Stimulated activated CD8-positive, alpha-beta memory T cell treated with anti-CD3 and anti-CD28 coated beads, Interleukin-12 subunit alpha, Interleukin-12 subunit beta, amount 100 ng/mL, for 1 hour (primary cell): ENCODE results near the gene SCD5.

Source experiments
- DNase-seq: peaks from one replicate; pipeline ENCODE4 v3.0.0-alpha.2; 2020; ENCODE audit warnings: low read depth

The SCD5 gene

DNA sequence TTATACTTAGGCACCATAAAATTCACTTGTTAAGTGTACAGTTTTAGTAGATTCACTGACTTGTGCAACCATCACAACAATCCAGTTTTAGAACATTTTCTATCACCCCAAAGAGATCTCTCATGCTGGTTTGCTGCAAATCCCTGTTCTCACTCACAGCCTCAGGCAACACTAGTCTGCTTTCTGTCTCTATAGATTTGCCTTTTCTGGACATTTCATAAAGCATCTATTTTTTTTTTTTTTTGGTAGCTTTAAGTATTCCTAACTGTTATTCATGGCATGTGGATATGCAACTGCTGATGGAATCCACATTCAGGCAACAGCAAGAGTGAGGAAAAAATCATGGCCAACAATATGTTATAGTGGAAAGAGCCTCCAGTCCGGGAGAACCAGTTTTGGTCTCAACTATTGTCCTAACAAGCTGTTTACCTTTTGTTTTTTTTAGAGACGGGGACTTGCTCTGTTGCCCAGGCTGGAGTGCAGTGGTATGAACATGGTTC is 209.8 kb downstream of the SCD5 start:
- DNase-seq, result no peak

DNA sequence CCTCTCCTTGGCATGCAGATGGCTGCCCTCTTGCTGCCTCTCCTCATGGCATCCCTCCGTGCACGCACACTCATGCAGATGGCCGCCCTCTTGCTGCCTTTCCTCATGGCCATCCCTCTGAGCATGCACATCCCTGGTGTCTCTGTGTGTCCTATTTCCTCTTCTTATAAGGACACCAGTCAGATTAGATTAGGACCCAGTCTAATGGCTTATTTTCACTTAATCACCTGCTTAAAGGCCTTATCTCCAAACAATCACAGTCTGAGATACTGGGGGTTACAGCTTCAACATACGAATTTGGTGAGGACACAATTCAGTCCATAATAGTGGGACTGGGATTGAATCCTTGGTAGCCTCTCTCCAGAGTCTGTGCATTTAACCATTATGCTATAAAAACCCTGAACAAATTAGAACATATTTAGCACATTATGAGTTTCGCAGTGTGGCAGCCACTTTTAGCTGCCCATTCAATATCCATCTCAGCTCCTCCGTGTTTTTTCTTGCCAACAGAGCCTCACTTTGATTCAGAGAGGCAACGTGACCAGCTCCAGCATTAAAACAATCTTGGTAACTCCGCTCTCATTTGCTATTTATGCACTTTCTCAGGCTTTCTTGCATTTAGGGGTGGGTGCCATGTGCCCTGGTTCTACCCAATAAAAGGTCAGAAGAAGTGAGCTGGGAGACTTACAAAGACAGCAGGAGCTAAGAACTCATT is 210.6 kb downstream of the SCD5 start:
- no peak for DNase-seq

DNA sequence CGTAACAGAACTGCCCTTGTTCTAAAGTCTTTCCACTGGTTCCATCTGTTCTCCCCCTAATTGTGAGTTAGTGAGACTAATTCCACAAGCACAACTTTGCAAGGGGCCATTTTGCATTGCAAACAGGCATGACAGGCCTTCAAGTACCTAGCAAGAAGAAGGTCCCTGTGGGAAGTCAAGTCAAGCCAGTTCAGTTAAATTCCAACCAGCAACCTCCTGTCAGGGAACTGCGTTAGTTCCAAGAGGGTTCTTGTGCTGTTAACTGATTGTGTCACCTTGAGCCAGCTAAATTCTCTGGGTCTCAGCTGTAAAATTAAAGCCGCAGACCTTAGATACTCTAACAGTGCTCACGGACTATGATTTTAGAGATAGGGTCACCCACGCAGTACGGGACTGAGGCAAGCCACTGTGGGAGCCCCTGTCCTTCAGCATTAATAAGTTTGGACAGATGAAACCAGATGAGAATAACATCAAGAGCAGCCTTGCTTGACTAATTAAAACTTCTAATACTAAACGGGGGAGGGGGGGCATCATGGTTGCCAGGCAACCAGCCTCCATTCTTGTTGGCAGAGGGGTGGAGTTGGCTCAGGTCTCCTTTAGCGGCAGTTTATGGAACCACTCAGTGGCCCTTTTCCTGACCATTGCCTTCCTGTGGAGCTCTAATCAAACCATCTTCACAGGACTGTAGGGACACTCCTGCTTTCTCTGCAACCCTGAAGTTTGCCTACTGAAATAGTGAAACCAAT is 212.7 kb downstream of the SCD5 start:
- DNase-seq, result no peak

DNA sequence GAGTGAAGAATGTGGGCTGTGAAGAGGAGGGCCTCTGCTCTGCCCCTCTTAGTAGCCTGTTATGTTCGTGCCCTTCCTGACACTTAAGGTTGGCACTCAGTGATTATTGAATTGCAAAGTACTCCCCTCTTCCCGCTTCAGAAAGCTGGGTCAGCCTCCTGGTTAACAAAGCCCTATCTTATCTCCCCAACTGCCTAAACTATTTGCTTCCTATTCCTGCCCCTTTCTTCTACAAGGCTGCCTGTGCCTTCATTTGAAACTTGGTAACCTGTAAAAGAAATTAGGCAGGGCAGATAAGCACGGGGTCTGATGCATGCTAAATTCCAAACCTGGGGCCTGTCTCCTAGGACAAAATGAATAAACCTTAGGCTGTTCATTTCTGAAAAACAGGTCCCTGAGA is 213.7 kb downstream of the SCD5 start:
- DNase-seq, result no peak

DNA sequence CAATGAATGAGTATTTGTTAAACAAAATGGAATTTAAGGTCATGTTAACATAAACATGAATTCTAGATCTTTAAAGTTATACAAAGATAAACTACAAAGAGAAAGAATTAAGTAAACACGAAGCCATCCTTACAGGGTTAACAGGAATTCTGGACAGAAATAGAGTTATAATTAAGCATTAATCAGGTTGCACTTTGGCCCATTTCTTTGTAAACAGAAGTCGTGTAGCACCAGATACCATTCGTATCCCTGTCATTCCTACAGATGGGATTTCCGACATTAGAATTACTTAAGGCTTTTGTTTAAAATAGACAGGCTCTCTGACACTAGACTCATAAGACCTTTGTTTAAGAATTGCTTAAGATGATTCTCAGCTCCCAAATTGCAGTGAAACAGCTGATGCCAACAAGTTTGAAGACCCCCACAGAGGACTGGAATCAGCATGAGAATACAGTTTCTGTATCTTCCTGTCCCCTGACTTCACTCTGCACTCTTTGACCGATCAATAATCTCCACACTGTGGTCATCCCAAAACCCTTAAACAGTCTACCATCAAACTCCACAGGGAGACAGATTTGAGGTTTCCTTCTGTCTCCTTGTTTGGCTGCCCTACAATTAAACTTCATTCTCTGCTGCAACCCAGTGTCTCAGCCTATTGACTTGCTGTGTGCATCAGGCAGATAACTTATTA is 214.6 kb downstream of the SCD5 start:
- no peak for DNase-seq

DNA sequence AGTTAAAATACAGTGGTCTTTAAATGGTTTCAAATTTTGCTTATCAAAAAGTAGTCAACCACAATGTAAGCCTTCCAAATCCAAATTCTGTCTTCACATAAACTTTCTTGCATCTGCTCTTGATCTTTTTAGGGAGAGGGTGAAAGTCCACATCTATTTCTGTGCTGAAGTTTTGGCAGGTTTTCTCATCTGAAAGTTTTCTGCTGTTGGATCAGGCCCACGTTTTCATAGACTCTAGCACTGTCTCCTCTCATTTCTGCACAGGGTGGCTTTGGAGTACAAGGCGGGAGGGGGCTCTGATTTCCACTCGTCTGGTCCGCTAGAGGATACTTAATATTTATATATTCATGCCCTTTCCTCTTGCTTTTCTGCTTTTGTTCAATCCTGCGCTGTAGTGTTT is 218.7 kb downstream of the SCD5 start:
- no peak for DNase-seq
